Measurements from ENCODE around the gene FBP1.
"Not testable (repeated sequence)": the region's sequence is repeated elsewhere in the genome, so short reads cannot be mapped to it uniquely, and the experiment has no call there.

FBP1 gene

GRCh38 chr9:94586814-94587213, 52.5 kb downstream of the FBP1 start:
- no peak overlapping the region for H3K4me3 Mint-ChIP-seq

GRCh38 chr9:94586316-94586715, 53.0 kb downstream of the FBP1 start:
- H3K36me3 Mint-ChIP-seq, result no peaks in the 10 kb centered on the region
- H3K9me3 Mint-ChIP-seq (ENCODE audit: low read depth), result no peaks in the 10 kb centered on the region
- no peak overlapping the region for H3K27ac Mint-ChIP-seq
- H3K4me3 Mint-ChIP-seq, result no peak overlapping the region
- H3K4me1 Mint-ChIP-seq (ENCODE audit: low read depth), result peaks cover 20% of the 10 kb centered on the region
- H3K27me3 Mint-ChIP-seq, result peaks cover 10% of the 10 kb centered on the region

More at GRCh38 chr9:94586814-94587213, 52.5 kb downstream of the FBP1 start:
- H3K27me3 Mint-ChIP-seq, result peaks cover 10% of the 10 kb centered on the region
- no peaks in the 10 kb centered on the region for H3K36me3 Mint-ChIP-seq
- H3K9me3 Mint-ChIP-seq (ENCODE audit: low read depth), result no peaks in the 10 kb centered on the region
- H3K4me1 Mint-ChIP-seq (ENCODE audit: low read depth), result peaks cover 20% of the 10 kb centered on the region
- no peak overlapping the region for H3K27ac Mint-ChIP-seq

DNA sequence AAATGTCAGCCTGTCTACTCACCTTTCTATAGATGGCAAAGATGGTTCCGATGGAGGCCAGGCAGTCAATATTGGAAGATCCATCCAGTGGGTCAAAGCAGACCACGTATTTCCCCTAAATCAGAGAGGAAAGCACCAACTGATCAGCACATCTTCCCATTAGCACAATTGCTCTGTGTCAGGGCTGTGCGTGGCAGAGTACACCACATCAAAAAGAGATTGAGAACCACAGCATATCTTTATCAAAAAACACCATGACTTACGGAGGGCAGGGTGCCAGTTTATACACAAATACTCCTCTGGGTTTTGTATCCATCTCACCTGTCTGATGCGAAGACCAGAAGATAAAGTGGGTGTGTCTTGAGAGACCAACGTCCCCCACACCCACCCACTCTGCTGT, 54.8 kb downstream of the FBP1 start:
- Mint-ChIP-seq H3K9me3 (ENCODE audit: low read depth) (no peaks in the 10 kb centered on the region), H3K27ac (no peak overlapping the region), H3K4me1 (ENCODE audit: low read depth) (peaks cover 20% of the 10 kb centered on the region), H3K4me3 (peak overlapping the region; percentile 44), H3K36me3 (no peaks in the 10 kb centered on the region), H3K27me3 (peaks cover 10% of the 10 kb centered on the region)

DNA sequence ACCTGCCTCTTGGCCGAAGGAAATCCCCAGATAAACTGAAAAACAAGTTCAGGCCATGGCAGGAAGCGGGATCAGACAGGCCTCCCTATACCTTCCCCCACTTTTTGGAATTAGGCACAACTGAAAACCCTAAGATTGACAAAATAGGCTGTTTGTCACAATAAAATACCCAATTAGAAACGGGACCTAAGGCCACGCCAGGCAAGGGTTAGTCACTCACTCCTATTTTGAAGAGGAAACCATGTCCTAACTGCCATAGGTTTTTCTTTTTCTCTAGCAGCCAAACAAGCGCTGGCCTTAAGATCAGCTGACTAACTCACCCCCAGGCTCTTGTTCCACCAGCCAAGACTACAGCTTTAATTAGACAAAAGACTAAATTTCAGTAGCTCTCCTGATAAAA, 57.6 kb downstream of the FBP1 start:
- H3K4me1 Mint-ChIP-seq (ENCODE audit: low read depth), result peaks cover 17% of the 10 kb centered on the region
- H3K27ac Mint-ChIP-seq, result no peak overlapping the region

DNA sequence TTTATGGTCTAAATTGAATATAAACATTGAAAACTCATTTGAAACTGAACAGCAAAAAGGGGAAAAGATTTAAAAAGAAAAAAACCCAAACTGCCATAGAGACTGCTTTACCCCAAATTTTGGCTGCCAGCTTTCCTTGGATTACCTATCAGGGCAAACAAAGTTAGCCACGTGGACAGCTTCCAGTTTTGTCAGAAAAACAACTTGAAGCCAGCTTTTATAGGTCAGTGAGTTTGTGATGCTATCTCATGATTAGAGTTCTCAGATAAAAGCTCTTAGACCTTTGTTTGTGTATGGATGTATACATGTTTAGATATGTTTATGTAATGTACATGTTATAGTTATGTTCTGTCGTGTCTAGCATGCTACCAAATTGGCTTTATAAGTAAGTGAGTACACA, 61.7 kb downstream of the FBP1 start:
- H3K4me3 Mint-ChIP-seq, result no peak overlapping the region
- no peaks in the 10 kb centered on the region for H3K9me3 Mint-ChIP-seq (ENCODE audit: low read depth)
- H3K36me3 Mint-ChIP-seq, result no peaks in the 10 kb centered on the region
- H3K27me3 Mint-ChIP-seq, result peaks cover 3% of the 10 kb centered on the region
- H3K4me1 Mint-ChIP-seq (ENCODE audit: low read depth), result no peaks in the 10 kb centered on the region
- no peak overlapping the region for H3K27ac Mint-ChIP-seq

More for the DNA sequence above, 57.6 kb downstream of the FBP1 start:
- no peak overlapping the region for H3K4me3 Mint-ChIP-seq
- peaks cover 3% of the 10 kb centered on the region for H3K27me3 Mint-ChIP-seq
- no peaks in the 10 kb centered on the region for H3K9me3 Mint-ChIP-seq (ENCODE audit: low read depth)
- no peaks in the 10 kb centered on the region for H3K36me3 Mint-ChIP-seq

GRCh38 chr9:94577036-94577435, 62.3 kb downstream of the FBP1 start:
- H3K36me3 Mint-ChIP-seq, result no peaks in the 10 kb centered on the region
- H3K4me1 Mint-ChIP-seq (ENCODE audit: low read depth), result no peaks in the 10 kb centered on the region
- no peak overlapping the region for H3K4me3 Mint-ChIP-seq
- peaks cover 7% of the 10 kb centered on the region for H3K27me3 Mint-ChIP-seq
- no peak overlapping the region for H3K27ac Mint-ChIP-seq
- H3K9me3 Mint-ChIP-seq (ENCODE audit: low read depth), result no peaks in the 10 kb centered on the region

DNA sequence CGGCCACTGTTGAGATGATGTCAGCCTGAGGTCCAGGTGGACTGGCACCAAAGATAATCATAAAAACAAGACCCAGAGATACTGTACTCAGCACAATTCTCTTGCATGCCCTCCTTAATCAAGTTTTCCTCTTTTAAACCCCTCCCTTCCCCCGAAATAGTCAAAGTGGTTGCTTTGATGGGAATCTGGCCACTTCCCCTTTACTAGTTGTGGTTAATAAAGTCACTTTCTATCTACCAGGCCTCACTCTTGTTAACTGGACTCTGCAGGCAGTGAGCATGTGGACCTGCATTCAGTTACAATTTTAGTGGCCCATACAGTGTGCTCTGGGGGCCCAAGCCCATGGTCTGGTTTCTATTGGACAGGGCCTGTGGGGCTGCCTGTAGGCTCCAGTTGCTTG, 63.2 kb downstream of the FBP1 start:
- Mint-ChIP-seq H3K36me3 (no peaks in the 10 kb centered on the region), H3K27ac (no peak overlapping the region), H3K4me1 (ENCODE audit: low read depth) (no peaks in the 10 kb centered on the region), H3K9me3 (ENCODE audit: low read depth) (no peaks in the 10 kb centered on the region), H3K4me3 (no peak overlapping the region), H3K27me3 (peaks cover 7% of the 10 kb centered on the region)

- Mint-ChIP-seq H3K36me3 (no peaks in the 10 kb centered on the region), H3K27me3 (peaks cover 6% of the 10 kb centered on the region), H3K4me1 (ENCODE audit: low read depth) (no peaks in the 10 kb centered on the region), H3K27ac (no peak overlapping the region), H3K4me3 (no peak overlapping the region), H3K9me3 (ENCODE audit: low read depth) (no peaks in the 10 kb centered on the region)
Measured at GRCh38 chr9:94568972-94569712, 70.2 kb downstream of the FBP1 start.

DNA sequence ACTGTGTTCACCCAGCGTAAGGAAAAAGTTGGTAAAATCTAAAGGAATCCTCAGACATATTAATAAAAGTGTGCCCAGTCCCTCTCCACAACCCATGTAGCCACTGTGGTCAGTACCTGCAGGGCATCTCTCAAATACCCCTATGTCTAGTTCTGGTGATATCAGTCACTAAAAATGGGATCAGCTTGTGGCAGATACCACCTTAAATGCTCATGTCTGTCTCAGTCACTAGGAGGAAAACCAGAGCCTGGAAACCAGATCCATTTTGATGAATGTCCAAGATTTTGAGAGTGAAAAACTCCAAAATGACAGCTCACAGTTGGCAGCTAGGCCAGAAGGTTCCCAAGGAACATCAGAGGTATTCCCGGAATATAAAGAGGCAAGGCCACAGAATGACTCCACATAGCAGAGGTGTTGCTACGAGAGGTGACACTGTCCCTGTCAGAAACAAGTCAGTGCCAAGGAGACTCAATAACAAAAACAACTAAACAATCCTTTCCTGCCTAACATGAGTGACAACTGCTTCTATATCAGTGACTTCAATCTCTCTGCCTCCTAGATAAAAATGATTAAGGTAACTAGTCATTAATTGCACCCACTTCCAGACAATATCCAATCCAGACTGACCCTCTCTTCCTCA, 70.9 kb downstream of the FBP1 start:
- Mint-ChIP-seq H3K27ac (no peak overlapping the region), H3K36me3 (no peaks in the 10 kb centered on the region), H3K27me3 (peaks cover 7% of the 10 kb centered on the region), H3K9me3 (ENCODE audit: low read depth) (no peaks in the 10 kb centered on the region), H3K4me3 (no peak overlapping the region), H3K4me1 (ENCODE audit: low read depth) (no peaks in the 10 kb centered on the region)

DNA sequence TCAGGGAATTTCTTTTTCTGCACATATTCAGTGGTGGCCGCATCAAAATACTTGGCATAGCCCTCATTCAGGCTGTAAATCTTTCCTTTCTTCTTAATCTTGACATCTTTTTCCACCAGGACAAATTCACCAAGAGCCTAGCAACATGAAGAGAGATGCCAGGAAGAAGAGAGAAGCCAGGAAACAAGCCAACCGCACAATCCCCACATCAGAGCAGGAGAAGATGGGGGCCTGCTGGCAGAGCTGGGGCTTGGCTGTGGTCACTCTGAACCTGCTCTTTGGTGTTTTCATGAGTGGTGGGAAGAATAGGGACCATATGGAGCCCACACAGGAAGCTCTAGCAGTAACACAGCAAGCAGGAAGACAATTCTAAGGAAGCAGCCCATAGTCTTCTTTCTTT, 72.0 kb downstream of the FBP1 start:
- H3K9me3 Mint-ChIP-seq (ENCODE audit: low read depth), result no peaks in the 10 kb centered on the region
- H3K27ac Mint-ChIP-seq, result no peak overlapping the region
- no peak overlapping the region for H3K4me3 Mint-ChIP-seq
- H3K36me3 Mint-ChIP-seq, result no peaks in the 10 kb centered on the region
- no peaks in the 10 kb centered on the region for H3K4me1 Mint-ChIP-seq (ENCODE audit: low read depth)
- H3K27me3 Mint-ChIP-seq, result peaks cover 4% of the 10 kb centered on the region

- Mint-ChIP-seq H3K4me3 (no peak overlapping the region), H3K4me1 (ENCODE audit: low read depth) (no peaks in the 10 kb centered on the region), H3K27ac (no peak overlapping the region)
Measured at GRCh38 chr9:94566550-94566949, 72.8 kb downstream of the FBP1 start.

GRCh38 chr9:94564279-94564678, 75.0 kb downstream of the FBP1 start:
- H3K4me1 Mint-ChIP-seq (ENCODE audit: low read depth); H3K27me3 Mint-ChIP-seq; H3K4me3 Mint-ChIP-seq; H3K27ac Mint-ChIP-seq; H3K9me3 Mint-ChIP-seq (ENCODE audit: low read depth); H3K36me3 Mint-ChIP-seq: not testable (repeated sequence)

More at GRCh38 chr9:94566550-94566949, 72.8 kb downstream of the FBP1 start:
- H3K27me3 Mint-ChIP-seq, result peaks cover 4% of the 10 kb centered on the region
- no peaks in the 10 kb centered on the region for H3K9me3 Mint-ChIP-seq (ENCODE audit: low read depth)
- no peaks in the 10 kb centered on the region for H3K36me3 Mint-ChIP-seq

DNA sequence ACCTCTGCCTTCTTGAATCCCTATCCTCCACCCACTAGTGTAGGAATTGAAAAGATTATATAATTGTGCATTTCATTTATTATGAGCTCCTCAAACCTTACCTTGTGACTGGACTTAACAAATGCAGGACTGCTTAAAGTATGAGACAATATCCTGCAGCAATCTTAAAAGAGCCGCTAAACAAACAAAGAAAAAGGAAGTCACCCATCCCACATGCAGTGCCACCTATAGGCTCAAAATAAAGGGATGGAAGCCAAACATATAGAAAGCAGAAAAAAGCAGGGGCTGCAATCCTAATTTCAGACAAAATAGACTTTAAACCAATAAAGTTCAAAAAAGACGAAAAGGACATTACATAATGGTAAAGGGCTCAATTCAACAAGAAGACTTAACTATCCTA, 75.8 kb downstream of the FBP1 start:
- Mint-ChIP-seq H3K27ac (no peak overlapping the region), H3K27me3 (peaks cover 6% of the 10 kb centered on the region), H3K9me3 (ENCODE audit: low read depth) (no peaks in the 10 kb centered on the region), H3K36me3 (no peaks in the 10 kb centered on the region), H3K4me3 (no peak overlapping the region), H3K4me1 (ENCODE audit: low read depth) (no peaks in the 10 kb centered on the region)

DNA sequence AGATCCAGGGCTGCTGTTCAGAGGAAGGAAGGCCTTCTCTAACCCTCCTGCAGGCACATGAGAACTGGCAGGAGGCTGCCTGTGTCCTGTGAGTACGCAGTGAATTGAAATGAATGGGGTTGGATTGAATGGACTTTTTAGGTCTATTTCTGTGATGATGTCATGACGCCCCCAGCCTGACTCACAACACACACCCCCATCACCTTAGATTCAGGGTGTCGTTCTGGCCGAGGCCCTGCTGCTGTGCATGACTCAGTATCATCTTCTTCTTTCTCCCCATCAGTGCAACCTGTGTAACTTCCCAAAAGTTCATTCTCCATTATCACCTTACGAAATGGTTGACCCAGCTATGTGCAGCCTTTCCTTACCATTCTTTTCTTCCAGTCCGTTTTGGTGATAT, 79.1 kb downstream of the FBP1 start:
- H3K9me3 Mint-ChIP-seq (ENCODE audit: low read depth), result no peaks in the 10 kb centered on the region

GRCh38 chr9:94557376-94557775, 81.9 kb downstream of the FBP1 start:
- Mint-ChIP-seq H3K4me3 (no peak overlapping the region), H3K27ac (no peak overlapping the region), H3K27me3 (peaks cover 5% of the 10 kb centered on the region), H3K9me3 (ENCODE audit: low read depth) (no peaks in the 10 kb centered on the region), H3K36me3 (no peaks in the 10 kb centered on the region), H3K4me1 (ENCODE audit: low read depth) (no peaks in the 10 kb centered on the region)

More for the DNA sequence above, 79.1 kb downstream of the FBP1 start:
- Mint-ChIP-seq H3K4me1 (ENCODE audit: low read depth) (no peaks in the 10 kb centered on the region), H3K4me3 (no peak overlapping the region), H3K27ac (no peak overlapping the region), H3K36me3 (no peaks in the 10 kb centered on the region), H3K27me3 (peaks cover 4% of the 10 kb centered on the region)

All from activated naive CD8-positive, alpha-beta T cell (primary cell).